Activated CD4-positive, alpha-beta T cell treated with anti-CD3 and anti-CD28 coated beads for 36 hours (primary cell): ENCODE results near the gene EIF5B. TPM values are rescaled to one million over a fixed set of nuclear protein-coding genes. Genes with fewer than 3 reads are reported as not detected.
"Not testable (repeated sequence)": the region's sequence is repeated elsewhere in the genome, so short reads cannot be mapped to it uniquely, and the experiment has no call there.

Source experiments
- ATAC-seq: fragments of 200-7000 bp; cut with Tn5 transposase; one replicate; pipeline ENCODE4 v1.10.0; 2021; ENCODE audit warnings: mild to moderate bottlenecking, moderate library complexity
- CTCF ChIA-PET: fragments of 350-600 bp; sonication (Branson Sonifier 250); formaldehyde crosslinking; loops from one replicate; lab custom pipeline; 2021; ENCODE audit warnings: antibody characterized with exemption; lab: Charles Lee
- POLR2A ChIA-PET: fragments of 350-600 bp; sonication (Branson Sonifier 250); formaldehyde crosslinking; loops from one replicate; lab custom pipeline; 2021; ENCODE audit warnings: antibody characterized with exemption, inconsistent platforms; lab: Charles Lee
- DNase-seq: peaks from one replicate; pipeline ENCODE4 v3.0.0-alpha.2; 2020
- H3K27ac Mint-ChIP-seq: one replicate; pipeline ENCODE4 v1.8.0; 2021; ENCODE audit warnings: mixed read lengths
- H3K27me3 Mint-ChIP-seq: one replicate; pipeline ENCODE4 v1.8.0; 2021; ENCODE audit warnings: mixed read lengths
- H3K36me3 Mint-ChIP-seq: one replicate; pipeline ENCODE4 v1.8.0; 2021; ENCODE audit warnings: low read depth, mixed read lengths
- H3K4me1 Mint-ChIP-seq: one replicate; pipeline ENCODE4 v1.8.0; 2021; ENCODE audit warnings: mixed read lengths
- H3K4me3 Mint-ChIP-seq: one replicate; pipeline ENCODE4 v1.8.0; 2021; ENCODE audit warnings: mild to moderate bottlenecking, moderate library complexity, mixed read lengths
- H3K9me3 Mint-ChIP-seq: one replicate; pipeline ENCODE4 v1.8.0; 2021; ENCODE audit warnings: low read depth, mixed read lengths
- intact Hi-C, 2 experiments: fragments of 100-400 bp; cut with DNase I in 1 of 2; cut with micrococcal nuclease in 1 of 2; formaldehyde crosslinking; loops; one replicate each; pipeline versions ENCODE4 v1.14.2 to v1.15.1; 2022 to 2024; cut with DNase I, micrococcal nuclease
- total RNA-seq, 2 experiments: library from RNA; stranded (reverse); gene quantifications; one replicate each; pipeline ENCODE4 v1.2.3, GENCODE V29; 2021

The EIF5B gene, protein sequence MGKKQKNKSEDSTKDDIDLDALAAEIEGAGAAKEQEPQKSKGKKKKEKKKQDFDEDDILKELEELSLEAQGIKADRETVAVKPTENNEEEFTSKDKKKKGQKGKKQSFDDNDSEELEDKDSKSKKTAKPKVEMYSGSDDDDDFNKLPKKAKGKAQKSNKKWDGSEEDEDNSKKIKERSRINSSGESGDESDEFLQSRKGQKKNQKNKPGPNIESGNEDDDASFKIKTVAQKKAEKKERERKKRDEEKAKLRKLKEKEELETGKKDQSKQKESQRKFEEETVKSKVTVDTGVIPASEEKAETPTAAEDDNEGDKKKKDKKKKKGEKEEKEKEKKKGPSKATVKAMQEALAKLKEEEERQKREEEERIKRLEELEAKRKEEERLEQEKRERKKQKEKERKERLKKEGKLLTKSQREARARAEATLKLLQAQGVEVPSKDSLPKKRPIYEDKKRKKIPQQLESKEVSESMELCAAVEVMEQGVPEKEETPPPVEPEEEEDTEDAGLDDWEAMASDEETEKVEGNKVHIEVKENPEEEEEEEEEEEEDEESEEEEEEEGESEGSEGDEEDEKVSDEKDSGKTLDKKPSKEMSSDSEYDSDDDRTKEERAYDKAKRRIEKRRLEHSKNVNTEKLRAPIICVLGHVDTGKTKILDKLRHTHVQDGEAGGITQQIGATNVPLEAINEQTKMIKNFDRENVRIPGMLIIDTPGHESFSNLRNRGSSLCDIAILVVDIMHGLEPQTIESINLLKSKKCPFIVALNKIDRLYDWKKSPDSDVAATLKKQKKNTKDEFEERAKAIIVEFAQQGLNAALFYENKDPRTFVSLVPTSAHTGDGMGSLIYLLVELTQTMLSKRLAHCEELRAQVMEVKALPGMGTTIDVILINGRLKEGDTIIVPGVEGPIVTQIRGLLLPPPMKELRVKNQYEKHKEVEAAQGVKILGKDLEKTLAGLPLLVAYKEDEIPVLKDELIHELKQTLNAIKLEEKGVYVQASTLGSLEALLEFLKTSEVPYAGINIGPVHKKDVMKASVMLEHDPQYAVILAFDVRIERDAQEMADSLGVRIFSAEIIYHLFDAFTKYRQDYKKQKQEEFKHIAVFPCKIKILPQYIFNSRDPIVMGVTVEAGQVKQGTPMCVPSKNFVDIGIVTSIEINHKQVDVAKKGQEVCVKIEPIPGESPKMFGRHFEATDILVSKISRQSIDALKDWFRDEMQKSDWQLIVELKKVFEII
- 10 to 100 TPM; 79.0 to 95.4 TPM for total RNA-seq

DNA sequence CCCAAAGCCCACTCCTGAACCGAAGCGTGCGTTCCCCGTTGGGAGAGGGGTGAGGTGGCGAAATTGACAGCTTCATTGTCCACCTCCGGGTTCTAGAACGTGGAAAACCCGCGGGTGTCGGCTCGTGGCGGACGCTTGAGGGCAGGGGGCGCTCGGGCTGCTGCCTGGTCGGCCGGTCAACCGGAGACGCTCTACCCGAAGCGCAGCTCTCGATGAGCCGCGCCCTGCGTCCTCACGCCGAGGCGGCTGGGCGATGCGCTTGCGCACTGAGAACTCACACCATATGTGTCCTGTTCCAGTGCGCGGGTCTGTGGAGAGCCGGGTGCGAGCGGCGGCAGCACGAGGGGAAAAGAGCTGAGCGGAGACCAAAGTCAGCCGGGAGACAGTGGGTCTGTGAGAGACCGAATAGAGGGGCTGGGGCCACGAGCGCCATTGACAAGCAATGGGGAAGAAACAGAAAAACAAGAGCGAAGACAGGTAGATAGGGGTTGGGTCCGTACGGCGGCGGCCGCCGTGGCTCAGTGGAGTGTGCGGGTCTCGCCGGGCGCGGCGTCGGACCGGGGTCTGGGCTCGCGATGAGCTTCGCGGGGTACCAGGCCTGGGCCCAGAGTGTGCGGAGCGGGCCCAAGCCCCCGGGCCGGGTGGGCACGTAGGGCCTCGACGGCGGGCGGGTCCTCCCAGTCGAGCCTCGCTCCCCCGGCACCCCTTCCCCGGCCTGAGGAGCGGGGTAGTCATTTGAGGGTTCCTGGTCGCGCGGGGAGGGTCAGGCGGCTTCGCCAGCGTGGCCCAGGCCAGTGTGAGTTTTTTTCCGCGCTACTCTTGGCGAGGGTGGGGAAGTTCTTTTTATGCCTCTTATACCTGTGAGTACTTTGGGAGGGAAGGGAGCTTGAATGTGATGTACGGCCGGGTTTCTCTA is at the start of gene EIF5B:
TSS of gene EIF5B (plus strand) at position 277 of the 916 bp plus-strand sequence. CDS start at position 443, 166 bp downstream.
- Mint-ChIP-seq H3K27ac (no peak within 1 kb of the TSS), H3K27me3 (no peaks in the 10 kb centered on the region), H3K36me3 (peaks cover 11% of the 10 kb centered on the region), H3K4me1 (peaks cover 47% of the 10 kb centered on the region), H3K9me3 (no peaks in the 10 kb centered on the region), H3K4me3 (no peak within 1 kb of the TSS)
- peak; percentile 95 for DNase-seq
- peak; percentile 71 for ATAC-seq
- POLR2A ChIA-PET = interaction anchor here (0.6 to 1.6 kb wide), 6 partner anchors 11 to 425 kb away, joined by 3 to 6 read pairs (median 4); partner anchors contain the start of genes LIPT1 and TSGA10
- intact Hi-C loops = loop anchor here (1.0 to 10.0 kb wide), 10 partner anchors 182 to 1690 kb away; partner anchors contain the start of genes TMEM131 (in 2 of the 2), COA5 (in 1 of the 2), COX5B (in 1 of the 2) and MGAT4A (in 1 of the 2)
- CTCF ChIA-PET = interaction anchor here (0.5 to 3.0 kb wide), 9 partner anchors 10 to 180 kb away, joined by 3 to 11 read pairs (median 4); partner anchors contain the start of genes MITD1 and MRPL30

DNA sequence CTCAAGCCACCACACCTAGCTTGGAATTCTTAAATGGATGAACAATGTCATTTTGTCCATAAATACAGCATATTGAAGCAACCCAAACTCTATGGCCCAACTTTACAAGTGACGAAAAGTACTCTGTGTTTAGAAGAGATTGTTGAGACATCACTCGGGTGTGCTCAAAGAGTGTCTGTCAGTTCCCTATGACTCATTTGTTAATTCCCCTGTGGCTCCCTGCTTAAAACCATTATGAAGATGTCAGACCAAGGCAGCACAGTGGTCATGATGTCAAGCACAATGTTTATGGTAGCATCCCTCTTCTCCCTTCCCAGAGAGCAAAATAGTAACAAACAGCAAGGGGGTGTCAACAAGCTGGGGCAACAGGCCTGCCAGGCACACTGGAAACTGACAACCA is 39.2 kb upstream of the EIF5B start:
- CTCF ChIA-PET = no interaction called here
- no peaks in the 10 kb centered on the region for H3K27me3 Mint-ChIP-seq
- H3K36me3 Mint-ChIP-seq = peaks cover 9% of the 10 kb centered on the region
- intact Hi-C loops = no loop called here
- POLR2A ChIA-PET = no interaction called here
- H3K27ac Mint-ChIP-seq = no peak overlapping the region
- ATAC-seq (no peak), DNase-seq (no peak)
- no peaks in the 10 kb centered on the region for H3K4me1 Mint-ChIP-seq
- peaks cover 4% of the 10 kb centered on the region for H3K9me3 Mint-ChIP-seq
- no peak overlapping the region for H3K4me3 Mint-ChIP-seq

DNA sequence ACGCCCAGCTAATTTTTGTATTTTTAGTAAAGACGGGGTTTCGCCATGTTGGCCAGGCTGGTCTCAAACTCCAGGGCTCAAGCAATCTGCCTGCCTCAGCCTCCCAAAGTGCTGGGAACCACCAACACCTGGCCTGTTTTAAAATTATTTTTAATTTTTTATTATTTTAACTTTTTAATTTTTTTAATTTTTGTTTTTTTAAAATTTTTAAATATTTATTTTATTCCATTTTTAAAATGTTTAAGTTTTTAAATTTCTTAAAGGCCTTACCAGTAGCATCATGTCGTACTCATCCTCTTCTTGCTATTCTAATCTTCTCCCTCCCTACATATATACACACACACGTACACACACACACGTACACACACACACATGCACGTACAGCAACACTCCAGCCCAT is 37.6 kb upstream of the EIF5B start:
- Mint-ChIP-seq H3K36me3 (peaks cover 12% of the 10 kb centered on the region), H3K9me3 (peaks cover 4% of the 10 kb centered on the region), H3K27ac (no peak overlapping the region), H3K27me3 (no peaks in the 10 kb centered on the region), H3K4me3 (no peak overlapping the region), H3K4me1 (no peaks in the 10 kb centered on the region)
- DNase-seq (no peak), ATAC-seq (no peak)
- POLR2A ChIA-PET = no interaction called here
- CTCF ChIA-PET = no interaction called here
- intact Hi-C loops = no loop called here

DNA sequence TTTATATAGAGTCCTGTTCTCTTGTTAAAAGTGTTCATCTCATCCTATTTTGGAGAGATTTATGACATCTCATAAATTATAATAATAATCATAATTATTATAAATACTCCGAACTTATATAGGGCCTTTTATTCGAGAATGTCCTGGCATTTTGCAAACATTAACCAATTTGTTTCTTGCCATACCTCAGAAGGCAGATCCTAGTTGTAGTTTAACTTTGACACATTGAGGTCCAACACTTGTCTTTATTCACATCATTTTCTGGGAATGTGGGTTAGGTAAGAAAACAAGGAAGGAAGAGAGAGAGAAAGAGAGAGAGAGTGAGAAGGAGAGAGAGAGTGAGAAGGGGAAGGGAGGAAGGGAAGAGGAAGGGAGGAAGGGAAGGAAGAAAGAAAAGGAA is 36.1 kb upstream of the EIF5B start, which contains the start of gene LYG1:
TSS of gene LYG1 (minus strand) at position 101 of the 400 bp plus-strand sequence. CDS start 5,527 bp downstream, outside the sequence.
- H3K4me1 Mint-ChIP-seq, H3K27me3 Mint-ChIP-seq, H3K4me3 Mint-ChIP-seq, ATAC-seq, DNase-seq, intact Hi-C loops, CTCF ChIA-PET, POLR2A ChIA-PET, H3K9me3 Mint-ChIP-seq, H3K27ac Mint-ChIP-seq: not testable (repeated sequence)
- peaks cover 10% of the 10 kb centered on the region for H3K36me3 Mint-ChIP-seq

DNA sequence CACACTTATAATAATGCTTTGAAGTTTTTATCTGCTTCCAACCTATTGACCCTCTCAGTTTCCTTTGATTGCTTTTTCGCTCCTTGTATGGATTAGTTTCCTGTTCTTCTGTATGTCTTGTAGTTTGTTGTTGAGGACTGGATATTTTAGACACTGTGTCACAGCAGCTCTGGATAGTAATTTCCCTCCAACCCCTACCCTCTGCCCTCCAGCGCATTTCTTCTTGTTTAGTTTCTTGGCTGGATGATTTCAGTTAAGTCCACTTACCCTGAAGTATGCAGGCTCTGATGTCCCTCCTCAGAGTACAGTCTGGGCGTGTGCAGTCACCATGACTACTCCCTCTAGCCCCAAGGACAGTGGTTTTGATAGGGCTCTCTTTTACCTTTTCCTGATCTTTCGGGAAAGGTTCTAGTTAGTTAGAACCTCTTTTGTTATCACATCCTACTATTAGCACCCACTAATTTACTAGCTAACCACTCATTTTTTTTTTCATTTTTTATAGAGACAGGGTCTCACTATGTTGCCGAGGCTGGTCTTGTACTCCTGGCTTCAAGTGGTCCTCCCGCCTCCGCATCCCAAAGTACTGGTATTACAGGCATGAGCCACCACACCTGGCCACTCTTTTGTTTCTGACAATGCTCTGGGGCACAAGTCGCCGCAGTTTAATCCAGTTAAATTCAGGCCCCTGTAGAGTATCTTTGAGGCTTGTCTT is 19.9 kb upstream of the EIF5B start:
- no peak overlapping the region for H3K27ac Mint-ChIP-seq
- H3K9me3 Mint-ChIP-seq = peaks cover 6% of the 10 kb centered on the region
- ChIA-PET POLR2A (no interaction called here), CTCF (interaction anchor here (0.7 kb wide), 2 partner anchors 164 to 231 kb away, joined by 3 read pairs; no protein-coding TSS in a partner anchor)
- DNase-seq (no peak), ATAC-seq (no peak)
- H3K4me3 Mint-ChIP-seq = no peak overlapping the region
- H3K4me1 Mint-ChIP-seq = no peaks in the 10 kb centered on the region
- H3K27me3 Mint-ChIP-seq = no peaks in the 10 kb centered on the region
- intact Hi-C loops = no loop called here
- peaks cover 44% of the 10 kb centered on the region for H3K36me3 Mint-ChIP-seq

DNA sequence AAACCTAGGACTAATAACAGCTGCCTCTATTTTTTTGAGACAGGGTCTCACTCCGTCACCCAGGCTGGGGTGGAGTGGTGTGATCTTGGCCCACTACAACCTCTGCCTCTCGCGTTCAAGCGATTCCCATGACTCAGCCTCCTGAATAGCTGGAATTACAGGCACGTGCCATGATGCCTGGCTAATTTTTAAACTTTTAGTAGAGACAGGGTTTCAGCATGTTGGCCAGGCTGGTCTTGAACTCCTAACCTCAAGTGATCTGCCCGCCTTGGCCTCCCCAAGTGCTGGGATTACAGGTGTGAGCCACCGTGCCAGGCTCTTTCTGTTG is 19.4 kb upstream of the EIF5B start:
- H3K27me3 Mint-ChIP-seq, ATAC-seq, POLR2A ChIA-PET, H3K9me3 Mint-ChIP-seq, H3K27ac Mint-ChIP-seq, DNase-seq, intact Hi-C loops, H3K4me1 Mint-ChIP-seq, H3K4me3 Mint-ChIP-seq: not testable (repeated sequence)
- H3K36me3 Mint-ChIP-seq = peaks cover 44% of the 10 kb centered on the region
- CTCF ChIA-PET = interaction anchor here (0.7 kb wide), 2 partner anchors 165 to 231 kb away, joined by 3 read pairs; no protein-coding TSS in a partner anchor

DNA sequence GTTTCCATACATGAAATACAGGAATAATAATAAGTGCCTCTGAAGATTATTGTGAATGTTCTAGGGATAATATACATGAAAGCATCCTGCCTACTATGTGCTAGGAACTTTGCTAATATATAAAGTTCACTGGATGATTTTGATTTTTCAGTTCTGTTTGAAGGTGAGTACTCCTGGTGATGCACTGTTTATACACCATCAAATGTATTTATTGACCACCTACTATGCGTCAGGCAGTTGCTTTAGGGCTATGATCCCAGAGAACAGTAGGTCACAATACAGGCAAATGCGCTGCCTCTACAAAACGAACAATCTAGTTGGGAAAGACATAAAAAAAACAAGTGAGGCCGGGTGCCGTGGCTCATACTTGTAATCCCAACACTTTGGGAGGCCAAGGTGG is 11.8 kb upstream of the EIF5B start:
- ChIA-PET CTCF (no interaction called here), POLR2A (no interaction called here)
- no peaks in the 10 kb centered on the region for H3K27me3 Mint-ChIP-seq
- peaks cover 2% of the 10 kb centered on the region for H3K4me1 Mint-ChIP-seq
- DNase-seq (no peak), ATAC-seq (no peak)
- peaks cover 43% of the 10 kb centered on the region for H3K36me3 Mint-ChIP-seq
- no peaks in the 10 kb centered on the region for H3K9me3 Mint-ChIP-seq
- H3K27ac Mint-ChIP-seq = no peak overlapping the region
- intact Hi-C loops = no loop called here
- H3K4me3 Mint-ChIP-seq = no peak overlapping the region

DNA sequence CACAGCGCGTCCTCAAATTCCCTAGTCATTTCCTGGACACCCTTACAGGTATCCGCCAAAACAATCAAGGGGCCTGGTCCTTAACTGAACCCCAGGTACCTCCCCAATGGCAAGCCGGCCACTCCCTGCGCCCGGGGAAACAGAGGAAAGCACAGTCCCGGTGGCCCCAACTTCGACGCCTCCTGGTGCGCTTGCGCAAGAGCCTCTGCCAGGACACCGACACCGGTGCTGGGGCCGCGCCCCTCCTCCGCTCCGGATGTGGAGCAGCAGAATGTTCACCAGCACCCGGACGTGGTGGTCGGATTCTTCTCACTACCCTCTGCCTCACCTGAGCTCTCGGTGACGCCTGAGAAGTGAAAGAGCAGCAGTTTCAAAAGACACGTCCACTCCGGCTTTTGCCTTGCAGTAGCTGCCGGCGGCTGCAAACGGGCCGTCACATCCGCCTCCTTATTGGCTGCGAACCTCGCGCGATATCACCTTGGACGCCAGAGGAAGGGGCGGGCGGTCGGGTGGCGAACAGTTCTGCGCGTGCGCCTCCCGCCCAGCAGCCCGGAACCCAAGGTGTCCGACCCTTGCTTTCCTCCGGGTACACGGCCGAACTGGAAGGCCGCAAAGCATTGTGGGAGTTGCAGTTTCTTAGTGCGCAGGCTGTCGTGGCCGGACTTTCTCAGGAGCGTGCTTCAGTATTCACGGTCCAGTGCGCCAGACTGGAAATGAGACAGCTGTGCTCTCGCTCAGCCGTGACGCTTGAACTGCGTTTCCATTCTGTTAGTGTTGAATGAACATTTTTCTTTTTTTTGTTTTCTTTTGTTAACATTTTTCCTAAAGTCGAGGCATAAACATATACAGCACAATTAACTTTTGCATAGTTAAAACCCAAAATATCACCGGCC is 1.0 kb upstream of the EIF5B start, which contains the start of gene TXNDC9:
TSS of gene TXNDC9 (minus strand) at position 423 of the 893 bp plus-strand sequence. CDS start 3,123 bp downstream, outside the sequence.
- intact Hi-C loops = loop anchor here (1.0 to 10.0 kb wide), 16 partner anchors 41 to 1689 kb away; partner anchors contain the start of genes C2orf15 (in 2 of the 2), COA5 (in 2 of the 2), MITD1 (in 2 of the 2) and MRPL30 (in 2 of the 2)
- ATAC-seq = peak; percentile 86

More for the DNA sequence above, 1.0 kb upstream of the EIF5B start, which contains the start of gene TXNDC9:
- Mint-ChIP-seq H3K27ac (no peak within 1 kb of the TSS), H3K36me3 (peaks cover 18% of the 10 kb centered on the region), H3K9me3 (no peaks in the 10 kb centered on the region), H3K27me3 (no peaks in the 10 kb centered on the region), H3K4me3 (no peak within 1 kb of the TSS), H3K4me1 (peaks cover 42% of the 10 kb centered on the region)
- ChIA-PET CTCF (interaction anchor here (0.7 to 3.0 kb wide), 6 partner anchors 12 to 195 kb away, joined by 3 to 11 read pairs (median 4); partner anchors contain the start of genes MITD1 and MRPL30), POLR2A (interaction anchor here (1.1 to 1.6 kb wide), 2 partner anchors 156 to 195 kb away, joined by 4 read pairs; no protein-coding TSS in a partner anchor)
- DNase-seq = peak; percentile 99
